HPDE6-E6E7 (cell line): ENCODE results near the gene TIMP3.
A peak's percentile ranks its signal among the peaks of the same experiment; 100 is the strongest.

Source experiments
- DNase-seq: peaks from one replicate; pipeline ENCODE4 v3.0.0; 2011; ENCODE audit warnings: missing footprints; ENCODE audit errors: extremely low spot score

Gene TIMP3

GRCh38 chr22:32829451-32829851 is 27.9 kb downstream of the TIMP3 start:
- DNase-seq: no peak

GRCh38 chr22:32830473-32830872 is 29.0 kb downstream of the TIMP3 start:
- no peak for DNase-seq

GRCh38 chr22:32830957-32831356 is 29.5 kb downstream of the TIMP3 start:
- no peak for DNase-seq

GRCh38 chr22:32831584-32831983 is 30.1 kb downstream of the TIMP3 start:
- no peak for DNase-seq

GRCh38 chr22:32832174-32832573 is 30.7 kb downstream of the TIMP3 start:
- no peak for DNase-seq

- peak; percentile 29 for DNase-seq
Measured at GRCh38 chr22:32836280-32837123, 35.0 kb downstream of the TIMP3 start.

GRCh38 chr22:32837142-32837541 is 35.6 kb downstream of the TIMP3 start:
- no peak for DNase-seq

- no peak for DNase-seq
Measured at GRCh38 chr22:32837803-32838202, 36.3 kb downstream of the TIMP3 start.

GRCh38 chr22:32839831-32840584 is 38.5 kb downstream of the TIMP3 start:
- no peak for DNase-seq

GRCh38 chr22:32841175-32841574 is 39.7 kb downstream of the TIMP3 start:
- DNase-seq: no peak

GRCh38 chr22:32842486-32842885 is 41.0 kb downstream of the TIMP3 start:
- no peak for DNase-seq

GRCh38 chr22:32843300-32843699 is 41.8 kb downstream of the TIMP3 start:
- no peak for DNase-seq

- DNase-seq: no peak
Measured at GRCh38 chr22:32844251-32844650, 42.7 kb downstream of the TIMP3 start.

GRCh38 chr22:32846780-32847491 is 45.4 kb downstream of the TIMP3 start:
- DNase-seq: peak; percentile 66

- DNase-seq: no peak
Measured at GRCh38 chr22:32848226-32848625, 46.7 kb downstream of the TIMP3 start.

- DNase-seq: no peak
Measured at GRCh38 chr22:32849501-32849900, 48.0 kb downstream of the TIMP3 start.

- no peak for DNase-seq
Measured at GRCh38 chr22:32850157-32850556, 48.7 kb downstream of the TIMP3 start.

GRCh38 chr22:32850591-32851517 is 49.3 kb downstream of the TIMP3 start:
- no peak for DNase-seq

GRCh38 chr22:32852395-32853251 is 51.1 kb downstream of the TIMP3 start:
- DNase-seq: no peak

GRCh38 chr22:32853662-32854061 is 52.2 kb downstream of the TIMP3 start:
- no peak for DNase-seq
